ENCODE data around the gene MARF1. TPM values are rescaled to one million over a fixed set of nuclear protein-coding genes. Genes with fewer than 3 reads are reported as not detected.

Gene MARF1
- total RNA-seq, 2 experiments from 2014 or later = 53.6 to 55.5 TPM

DNA sequence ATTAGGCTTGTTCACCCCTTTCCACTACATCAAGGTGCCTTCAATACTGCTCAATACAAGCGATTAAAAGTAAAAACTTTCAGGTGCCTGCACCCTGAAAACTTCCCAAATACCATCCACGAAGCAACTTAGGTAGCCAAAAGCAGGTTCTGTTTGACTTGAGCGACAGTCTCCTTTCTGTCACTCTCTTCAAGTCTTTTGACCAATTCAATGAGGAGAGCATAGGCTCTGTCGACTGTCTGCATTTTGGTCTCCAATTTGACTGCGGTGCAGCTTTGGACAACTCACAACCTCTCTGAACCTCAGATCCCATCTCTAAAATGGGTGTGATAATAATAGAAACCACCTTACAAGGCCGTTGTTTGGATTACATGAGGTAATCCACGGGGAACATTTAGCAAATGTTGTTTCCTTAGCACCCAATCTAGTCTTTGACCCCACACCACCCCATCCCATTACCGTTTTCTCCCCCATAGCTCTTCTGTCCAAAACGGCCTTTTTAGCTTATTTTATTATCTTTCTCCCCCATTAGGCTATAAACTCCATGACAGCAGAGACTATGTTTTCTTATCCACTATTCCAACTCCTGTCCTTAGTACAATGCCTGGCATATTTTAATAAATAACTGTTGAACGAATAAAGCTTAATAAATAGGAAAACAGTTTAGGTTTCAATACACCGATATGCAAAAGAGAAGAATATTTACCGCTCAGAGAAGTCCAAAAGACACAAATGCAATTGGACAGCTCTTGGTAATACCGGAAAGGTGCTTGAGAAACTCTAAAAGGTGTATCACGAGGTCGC lies 999 bp downstream of the MARF1 start:
- ChIA-PET CTCF (interaction anchor here (1.2 to 1.7 kb wide), 4 partner anchors 9 to 214 kb away, joined by 3 to 9 read pairs (median 4); no protein-coding TSS in a partner anchor), POLR2A (interaction anchor here (0.6 to 1.2 kb wide), 3 partner anchors 18 to 206 kb away, joined by 3 to 5 read pairs (median 5); no protein-coding TSS in a partner anchor)

DNA sequence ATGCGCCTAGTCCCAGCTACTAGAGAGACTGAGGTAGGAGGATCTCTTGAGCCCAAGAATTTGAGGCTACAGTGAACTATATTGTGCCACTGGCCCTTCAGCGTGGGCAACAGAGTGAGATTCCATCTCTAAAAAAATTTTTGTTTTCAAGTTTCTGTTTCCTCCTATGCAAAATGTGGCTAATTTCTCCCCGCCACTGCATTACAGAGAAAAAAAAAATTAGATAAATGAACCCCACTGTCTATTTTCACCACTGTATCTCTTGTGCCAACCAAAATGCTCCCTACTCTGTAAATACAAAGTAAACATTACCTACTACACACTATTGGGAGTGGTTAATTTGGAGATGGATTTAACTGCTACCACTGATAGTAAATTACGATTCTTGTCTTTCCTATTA lies 2.0 kb downstream of the MARF1 start:
- CTCF ChIA-PET = no interaction called here
- POLR2A ChIA-PET = no interaction called here

DNA sequence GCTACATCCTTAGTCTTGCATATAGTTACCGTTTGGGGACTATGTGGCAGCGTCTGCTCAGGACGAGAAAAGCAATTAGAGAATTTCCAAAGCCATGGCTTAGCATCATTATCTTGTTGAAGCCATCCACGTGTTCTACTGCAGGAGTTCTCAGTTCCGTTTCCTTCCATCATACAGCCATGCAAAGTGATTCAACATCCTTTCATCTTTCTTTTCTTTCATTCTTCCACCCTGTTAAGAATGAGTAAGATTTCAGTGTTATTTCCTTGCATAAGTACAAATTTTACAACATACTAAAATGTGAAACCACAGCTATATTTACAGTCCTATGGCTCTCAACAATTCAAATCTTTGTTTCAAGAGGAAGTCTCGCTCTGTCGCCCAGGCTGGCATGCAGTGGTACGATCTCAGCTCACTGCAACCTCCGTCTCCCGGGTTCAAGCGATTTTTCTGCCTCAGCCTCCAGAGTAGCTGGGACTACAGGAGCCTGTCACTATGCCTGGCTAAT lies 3.8 kb downstream of the MARF1 start:
- CTCF ChIA-PET = no interaction called here

DNA sequence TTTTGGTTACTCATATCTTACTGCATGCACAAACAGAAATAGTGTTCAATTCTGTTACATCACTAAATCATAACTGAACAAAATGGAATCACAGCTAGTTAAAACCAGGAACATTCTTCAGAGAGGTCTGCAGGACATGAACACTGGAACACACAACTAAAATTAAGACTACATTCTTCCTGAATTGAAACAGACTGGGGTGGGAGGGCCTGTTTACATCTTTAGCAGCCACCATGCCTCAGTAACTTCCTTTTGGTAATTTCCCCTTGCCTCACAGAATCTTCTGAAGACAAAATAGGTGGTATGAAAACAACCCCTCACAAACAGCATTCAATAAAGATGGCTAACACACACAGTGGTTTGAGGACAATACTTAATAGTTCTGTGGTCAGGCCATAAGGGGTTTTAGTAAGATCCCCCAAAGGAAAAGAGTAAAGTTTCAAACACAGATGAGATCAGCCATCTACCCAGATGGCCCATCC lies 6.5 kb downstream of the MARF1 start:
- ChIA-PET CTCF (interaction anchor here (1.3 kb wide), 1 partner anchor 44 kb away, joined by 4 read pairs; no protein-coding TSS in a partner anchor), POLR2A (no interaction called here)

More for the DNA sequence above, 3.8 kb downstream of the MARF1 start:
- POLR2A ChIA-PET = no interaction called here

DNA sequence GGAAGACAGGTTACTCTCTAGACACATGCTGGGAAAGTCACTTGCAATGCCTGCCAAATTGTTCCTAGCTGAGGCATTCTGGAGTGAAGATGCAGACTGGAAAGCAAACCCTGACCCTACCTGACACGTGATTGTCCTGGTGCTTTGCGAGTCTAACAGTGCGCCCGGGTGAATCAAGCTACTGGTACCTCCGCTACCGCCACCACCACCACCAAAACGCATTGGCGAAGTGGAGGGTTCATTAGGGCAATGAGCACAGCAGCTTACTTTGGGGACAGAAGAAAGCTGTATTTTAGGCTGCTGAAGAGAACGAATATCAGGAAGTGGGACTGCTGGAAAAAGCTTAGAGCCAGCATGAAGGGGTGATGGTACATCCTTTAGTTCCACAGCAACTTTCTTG lies 7.0 kb downstream of the MARF1 start:
- ChIA-PET CTCF (interaction anchor here (1.3 kb wide), 1 partner anchor 43 kb away, joined by 4 read pairs; no protein-coding TSS in a partner anchor), POLR2A (no interaction called here)

DNA sequence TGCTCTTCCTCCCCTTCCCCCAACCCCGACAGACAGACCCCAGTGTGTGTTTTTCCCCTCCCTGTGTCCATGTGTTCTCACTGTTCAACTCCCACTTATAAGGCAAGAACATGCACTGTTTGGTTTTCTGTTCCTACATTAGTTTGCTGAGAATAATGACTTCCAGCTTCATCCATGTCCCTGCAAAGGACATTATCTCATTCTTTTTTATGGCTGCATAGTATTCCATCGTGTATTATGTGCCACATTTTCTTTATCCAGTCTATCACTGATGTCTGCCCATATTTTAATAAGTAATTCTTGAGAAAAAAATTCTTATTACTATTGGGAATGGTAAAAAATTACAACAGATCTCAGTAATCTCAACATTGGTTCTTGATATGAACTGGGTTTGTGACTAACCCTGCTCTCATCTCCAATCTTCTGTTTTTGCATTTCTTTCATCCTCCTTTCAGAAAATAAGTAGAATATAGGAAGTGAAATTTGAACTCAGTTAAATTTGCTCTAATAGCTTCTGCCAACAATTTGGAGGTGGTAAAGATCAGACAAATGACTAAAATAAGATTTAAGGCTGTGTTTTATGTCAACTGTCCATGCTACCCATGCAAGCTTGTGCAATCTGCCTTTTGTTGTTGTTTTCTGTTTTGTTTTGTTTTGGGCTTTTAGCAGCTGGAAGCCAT lies 11.1 kb downstream of the MARF1 start:
- ChIA-PET POLR2A (no interaction called here), CTCF (no interaction called here)

DNA sequence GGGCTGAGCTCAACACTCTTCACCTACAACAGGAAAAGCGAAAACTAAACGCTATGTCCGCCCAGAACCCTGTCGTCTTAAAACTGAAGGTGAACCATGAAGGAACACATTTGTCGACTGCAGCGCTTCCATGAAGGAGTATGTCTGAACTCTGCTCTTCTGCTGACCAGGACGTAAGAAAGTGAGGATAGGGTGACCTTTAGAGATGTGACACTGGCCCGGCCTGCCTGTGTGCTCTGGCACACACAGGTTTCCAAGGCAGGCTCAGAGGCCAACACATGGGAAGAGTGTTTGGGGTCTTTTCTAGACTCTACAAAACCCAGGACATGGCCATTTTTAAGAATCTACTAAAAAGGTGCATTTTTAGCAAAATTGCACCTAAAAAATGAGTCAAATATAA lies 21.1 kb downstream of the MARF1 start:
- CTCF ChIA-PET = no interaction called here
- POLR2A ChIA-PET = no interaction called here

DNA sequence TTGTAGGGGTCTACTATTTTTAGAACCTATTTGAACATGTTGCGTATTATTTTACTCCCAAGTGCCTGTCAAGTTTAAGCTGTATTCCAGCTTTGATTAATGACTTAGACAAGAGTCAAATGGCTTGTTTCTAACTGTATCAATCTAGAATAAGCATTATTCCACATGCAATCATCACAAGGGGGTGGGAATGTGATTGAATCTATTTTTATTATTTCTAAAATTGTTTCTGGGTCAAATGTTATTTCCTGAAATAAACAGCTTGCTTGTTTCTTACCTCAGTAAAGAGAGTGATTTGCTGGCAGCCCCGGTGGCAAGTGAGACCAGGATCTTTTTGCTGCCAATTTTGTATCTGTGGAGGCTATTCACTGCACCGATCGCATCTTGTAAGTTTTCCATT lies 21.5 kb downstream of the MARF1 start:
- CTCF ChIA-PET = no interaction called here
- POLR2A ChIA-PET = no interaction called here

DNA sequence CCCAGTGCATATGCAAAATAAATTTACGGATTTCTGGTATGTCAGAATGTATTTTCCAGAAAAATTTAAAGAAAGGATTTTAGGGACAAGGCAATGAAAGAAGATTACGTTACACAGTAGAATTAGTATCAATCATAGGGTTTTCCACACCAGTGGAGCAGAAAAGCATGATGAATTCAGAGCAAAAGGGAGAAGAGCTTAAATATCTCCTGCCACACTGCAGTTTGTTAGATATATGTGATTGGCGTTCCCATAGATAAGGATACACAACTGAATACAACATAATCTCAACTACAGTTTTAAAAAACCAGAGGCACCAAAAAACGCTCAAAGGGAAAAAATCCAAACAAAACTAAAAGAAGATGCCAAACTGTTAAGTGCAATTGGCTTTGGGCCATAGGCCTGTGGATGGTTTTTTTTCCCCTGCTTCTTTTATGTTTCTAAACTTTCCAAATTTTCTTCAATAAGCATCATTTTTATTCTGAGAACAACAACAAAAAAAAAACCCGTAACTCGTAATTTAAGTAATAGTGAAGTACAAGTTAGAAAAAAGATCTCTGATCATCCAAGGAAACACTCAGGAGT lies 22.3 kb downstream of the MARF1 start:
- ChIA-PET CTCF (no interaction called here), POLR2A (no interaction called here)

DNA sequence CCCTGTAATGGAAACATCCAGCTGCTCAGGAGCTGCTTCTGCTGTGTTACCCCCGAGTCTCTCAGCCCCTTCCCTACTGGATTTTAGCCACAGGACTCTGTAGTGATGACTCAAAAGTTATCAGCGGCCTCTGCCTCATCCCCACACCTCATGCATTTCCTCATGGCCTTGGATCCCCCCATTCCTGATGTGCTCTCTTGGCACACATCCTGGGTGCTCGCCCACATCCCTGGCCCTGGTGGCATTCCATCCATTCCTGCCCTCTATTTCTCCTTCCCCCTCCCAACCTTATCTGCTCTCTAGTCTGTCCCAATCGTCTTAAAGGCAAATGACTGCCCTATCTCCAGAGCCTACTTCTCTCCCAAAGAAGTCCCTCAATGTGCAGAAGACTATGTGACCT lies 24.6 kb downstream of the MARF1 start:
- ChIA-PET POLR2A (no interaction called here), CTCF (no interaction called here)

DNA sequence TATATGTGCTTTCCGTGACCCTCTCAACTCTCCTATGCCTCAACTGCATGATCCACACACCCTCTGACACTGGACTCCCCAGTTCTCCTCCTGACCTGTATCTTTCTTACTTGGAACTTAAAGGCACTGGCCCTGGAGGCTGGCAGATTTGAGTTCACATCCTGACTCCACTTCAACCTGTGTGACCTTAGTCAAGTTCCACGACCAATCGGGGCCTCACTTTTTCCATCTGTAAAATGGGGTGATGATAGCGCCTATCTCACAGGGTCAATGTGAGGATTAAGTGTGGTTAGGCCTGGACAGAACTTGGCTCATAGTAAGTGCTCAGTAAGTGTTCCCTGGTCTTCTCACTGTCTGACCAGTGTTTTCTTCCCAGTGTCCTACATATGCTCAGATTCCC lies 25.1 kb downstream of the MARF1 start:
- ChIA-PET POLR2A (no interaction called here), CTCF (no interaction called here)

DNA sequence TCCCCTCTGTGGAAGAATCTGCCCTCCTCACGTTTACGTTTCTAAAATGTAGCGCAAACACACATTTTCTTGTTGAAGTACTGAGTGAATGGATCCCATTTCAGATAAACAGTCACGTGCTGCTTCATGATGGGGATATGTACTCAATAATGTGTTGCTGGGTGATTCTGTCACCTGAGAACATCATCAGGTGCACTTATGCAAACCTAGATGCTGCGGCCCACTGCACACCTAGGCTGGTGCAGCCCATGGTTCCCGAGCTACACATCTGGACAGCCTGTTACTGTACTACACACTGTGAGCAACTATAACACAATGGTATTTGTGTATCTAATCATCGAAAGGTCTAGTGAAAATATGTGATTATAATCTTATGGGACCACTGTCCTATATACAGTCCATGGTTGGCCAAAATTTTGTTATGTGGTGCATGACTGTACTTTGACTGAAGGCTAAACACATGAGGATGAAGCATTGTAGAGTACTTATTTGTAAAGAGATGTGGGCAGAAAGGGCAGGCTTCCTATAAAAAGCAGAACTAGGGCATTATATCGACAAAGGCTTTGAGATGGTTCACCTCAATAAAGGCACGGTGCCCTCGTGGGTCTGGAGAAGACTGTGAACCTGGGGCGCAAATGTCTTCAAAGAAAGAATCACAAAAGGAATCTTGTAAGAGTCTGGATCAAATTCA lies 26.3 kb downstream of the MARF1 start:
- ChIA-PET CTCF (no interaction called here), POLR2A (no interaction called here)

DNA sequence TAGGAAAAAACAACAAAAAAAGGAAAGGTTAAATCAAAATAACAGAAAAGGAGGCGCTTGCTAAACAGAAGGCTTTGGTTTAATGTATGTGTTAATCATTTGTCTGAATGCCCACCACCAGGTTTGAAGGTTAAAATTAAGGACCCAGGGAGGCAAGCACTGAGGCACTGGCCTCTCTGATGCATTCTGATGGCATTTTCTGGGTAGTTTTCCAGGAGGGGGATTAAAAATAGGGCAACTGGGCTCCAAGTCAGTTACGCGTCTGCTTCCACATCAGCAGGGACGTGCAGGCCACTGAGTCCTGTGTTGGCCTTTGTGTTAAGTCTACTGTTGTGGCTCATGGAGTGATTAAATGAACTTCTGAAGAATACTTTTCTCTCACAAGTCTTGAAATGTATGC lies 26.9 kb downstream of the MARF1 start:
- ChIA-PET CTCF (no interaction called here), POLR2A (no interaction called here)

DNA sequence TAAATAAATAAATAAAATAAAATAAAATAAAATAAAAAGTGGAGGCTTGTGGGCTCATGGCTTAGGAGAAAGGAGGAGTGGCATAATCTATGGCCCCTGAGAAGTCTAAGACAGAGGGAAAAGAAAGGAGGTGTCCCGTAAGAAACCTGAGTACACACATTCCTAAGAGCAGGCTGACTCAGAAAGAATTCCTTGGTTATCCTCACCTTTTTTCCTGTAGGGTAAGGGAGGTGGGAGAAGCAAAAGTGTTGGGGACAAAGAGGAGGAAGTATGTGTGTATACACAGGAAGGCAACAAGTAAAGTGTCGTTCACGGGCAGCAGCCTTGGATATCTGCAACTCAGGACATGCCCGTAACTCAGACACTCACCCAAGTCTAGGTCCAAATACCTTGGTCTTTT lies 29.3 kb downstream of the MARF1 start:
- POLR2A ChIA-PET = interaction anchor here (0.7 kb wide), 1 partner anchor 540 kb away, joined by 11 read pairs; no protein-coding TSS in a partner anchor
- CTCF ChIA-PET = no interaction called here

DNA sequence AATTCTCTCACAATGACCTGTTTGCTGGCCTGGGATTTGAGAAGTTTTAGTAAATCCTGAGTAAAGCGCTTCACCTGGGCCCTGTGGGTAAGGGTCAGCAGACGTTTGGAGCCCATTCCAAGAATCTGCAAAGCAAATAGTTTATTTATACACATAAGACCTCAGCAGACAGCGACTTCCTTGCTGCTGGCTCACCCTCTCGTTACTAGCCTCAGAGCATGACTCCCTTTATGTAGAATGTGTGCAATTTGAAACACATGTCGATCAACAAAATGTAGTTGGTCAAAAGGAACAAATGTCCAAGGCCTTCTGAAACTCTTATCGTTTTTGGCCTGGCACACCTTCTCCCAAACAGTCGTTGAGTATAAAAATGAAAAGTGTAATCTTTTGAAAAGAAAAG lies 31.3 kb downstream of the MARF1 start:
- CTCF ChIA-PET = no interaction called here
- POLR2A ChIA-PET = no interaction called here

DNA sequence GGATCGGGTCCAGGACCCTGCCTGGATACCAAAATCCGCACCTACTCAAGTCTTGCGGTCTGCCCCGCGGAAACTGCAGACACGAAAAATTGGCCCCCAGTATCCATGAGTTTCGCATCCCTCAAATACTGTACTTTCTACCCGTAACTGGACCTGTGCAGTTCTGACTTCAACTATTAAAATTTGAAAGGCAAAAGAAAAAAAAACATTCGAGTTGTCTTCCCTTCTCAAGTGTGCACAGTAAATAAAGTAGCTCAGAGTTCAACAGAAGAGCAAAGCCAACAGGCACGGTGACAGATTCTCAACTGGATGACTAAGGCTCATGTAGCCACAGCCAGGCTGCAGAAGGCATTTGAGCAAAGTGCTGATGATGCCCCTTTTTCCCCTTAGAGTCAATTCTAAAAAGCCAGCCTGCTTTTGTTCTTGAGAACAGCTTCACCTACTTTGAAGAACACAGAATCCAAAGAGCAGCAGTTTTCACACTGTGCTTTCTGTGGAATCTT lies 32.5 kb downstream of the MARF1 start:
- POLR2A ChIA-PET = interaction anchor here (1.4 kb wide), 1 partner anchor 20 kb away, joined by 3 read pairs; no protein-coding TSS in a partner anchor
- CTCF ChIA-PET = no interaction called here

DNA sequence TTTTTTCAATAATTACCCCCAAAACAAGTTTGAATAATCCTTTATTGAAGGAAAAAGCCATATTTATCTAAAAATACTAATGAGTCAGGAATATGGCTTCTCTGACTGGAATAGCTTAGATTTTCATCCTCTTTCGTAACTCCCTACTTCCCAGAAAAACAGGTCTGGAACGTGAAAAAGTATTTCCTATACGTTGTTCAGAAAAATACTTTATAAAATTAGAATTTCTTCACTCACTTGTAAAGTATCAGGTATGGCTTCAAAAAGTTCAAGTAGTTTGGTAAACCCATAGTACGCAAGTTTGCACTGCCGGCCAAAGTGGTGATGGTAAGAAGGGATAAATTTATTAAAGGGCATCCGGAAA lies 33.7 kb downstream of the MARF1 start:
- CTCF ChIA-PET = no interaction called here
- POLR2A ChIA-PET = interaction anchor here (1.4 kb wide), 1 partner anchor 19 kb away, joined by 3 read pairs; no protein-coding TSS in a partner anchor

DNA sequence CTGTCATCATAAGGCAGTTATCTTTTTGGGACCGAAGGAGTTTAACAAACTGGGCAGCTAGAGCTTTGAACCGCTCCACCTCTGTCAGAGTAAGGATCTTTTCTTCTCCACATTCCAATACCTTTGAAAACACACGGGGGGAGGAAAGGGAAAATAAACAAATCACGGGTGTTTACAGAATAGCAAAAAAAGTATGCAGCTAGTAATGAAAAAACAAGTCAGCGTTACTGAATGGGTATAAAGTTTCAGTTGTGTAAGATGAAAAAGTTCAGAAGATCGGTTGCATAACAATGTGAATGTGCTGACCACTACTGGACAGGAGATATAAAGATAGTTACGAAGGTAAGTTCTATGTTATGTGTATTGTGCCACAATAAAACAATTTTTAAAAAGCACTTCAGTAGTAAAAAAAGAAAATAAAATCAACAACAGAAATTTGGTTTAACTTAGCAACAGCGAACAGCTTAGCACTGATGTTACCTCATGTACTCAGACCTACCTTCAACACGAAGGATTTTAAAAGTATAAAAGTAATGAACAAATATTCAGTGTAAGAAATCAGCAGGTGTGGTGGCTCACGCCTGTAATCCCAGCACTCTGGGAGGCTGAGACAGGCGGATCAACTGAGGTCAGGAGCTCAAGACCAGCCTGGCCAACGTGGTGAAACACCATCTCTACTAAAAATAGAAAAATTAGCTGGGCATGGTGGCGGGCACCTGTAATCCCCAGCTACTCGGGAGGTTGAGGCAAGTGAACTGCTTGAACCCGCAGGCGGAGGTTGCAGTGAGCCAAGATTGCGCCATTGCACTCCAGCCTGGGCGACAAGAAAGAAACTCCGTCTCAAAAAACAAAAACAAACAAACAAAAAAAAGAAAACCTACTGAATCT lies 34.3 kb downstream of the MARF1 start:
- POLR2A ChIA-PET = no interaction called here
- CTCF ChIA-PET = no interaction called here
